Measurements from ENCODE around the gene NR1H4. TPM values are rescaled to one million over a fixed set of nuclear protein-coding genes. Genes with fewer than 3 reads are reported as not detected.
"Not testable (repeated sequence)": the region's sequence is repeated elsewhere in the genome, so short reads cannot be mapped to it uniquely, and the experiment has no call there.

NR1H4 gene
- not detected for total RNA-seq

DNA sequence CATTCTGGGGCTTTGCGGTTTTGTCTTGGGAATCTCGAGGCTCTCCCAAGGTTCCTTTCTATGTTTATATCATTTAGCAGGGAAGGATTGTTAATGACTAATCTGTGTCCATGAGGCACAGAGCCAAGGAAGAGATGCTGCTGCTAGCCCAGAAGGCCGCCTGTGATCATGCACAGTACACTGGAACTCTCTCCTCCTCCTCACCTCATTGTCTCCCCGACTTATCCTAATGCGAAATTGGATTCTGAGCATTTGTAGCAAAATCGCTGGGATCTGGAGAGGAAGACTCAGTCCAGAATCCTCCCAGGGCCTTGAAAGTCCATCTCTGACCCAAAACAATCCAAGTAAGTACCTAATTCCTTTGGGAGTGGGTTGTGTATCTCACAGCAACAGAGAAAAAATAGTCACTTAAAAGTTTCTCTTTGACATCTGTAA lies at the start of gene NR1H4:
TSS of gene NR1H4 (plus strand) at position 151 of the 435 bp plus-strand sequence. CDS start 19,458 bp downstream, outside the sequence.
- DNase-seq (ENCODE audit: low spot score) = no peak
- H3K4me1 ChIP-seq (replicated peaks) = no peaks in the 10 kb centered on the region
- TF ChIP-seq, protein P1, sequence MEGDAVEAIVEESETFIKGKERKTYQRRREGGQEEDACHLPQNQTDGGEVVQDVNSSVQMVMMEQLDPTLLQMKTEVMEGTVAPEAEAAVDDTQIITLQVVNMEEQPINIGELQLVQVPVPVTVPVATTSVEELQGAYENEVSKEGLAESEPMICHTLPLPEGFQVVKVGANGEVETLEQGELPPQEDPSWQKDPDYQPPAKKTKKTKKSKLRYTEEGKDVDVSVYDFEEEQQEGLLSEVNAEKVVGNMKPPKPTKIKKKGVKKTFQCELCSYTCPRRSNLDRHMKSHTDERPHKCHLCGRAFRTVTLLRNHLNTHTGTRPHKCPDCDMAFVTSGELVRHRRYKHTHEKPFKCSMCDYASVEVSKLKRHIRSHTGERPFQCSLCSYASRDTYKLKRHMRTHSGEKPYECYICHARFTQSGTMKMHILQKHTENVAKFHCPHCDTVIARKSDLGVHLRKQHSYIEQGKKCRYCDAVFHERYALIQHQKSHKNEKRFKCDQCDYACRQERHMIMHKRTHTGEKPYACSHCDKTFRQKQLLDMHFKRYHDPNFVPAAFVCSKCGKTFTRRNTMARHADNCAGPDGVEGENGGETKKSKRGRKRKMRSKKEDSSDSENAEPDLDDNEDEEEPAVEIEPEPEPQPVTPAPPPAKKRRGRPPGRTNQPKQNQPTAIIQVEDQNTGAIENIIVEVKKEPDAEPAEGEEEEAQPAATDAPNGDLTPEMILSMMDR (IDR thresholded peaks at IDR 0.05) = no peak
- TF ChIP-seq POLR2AphosphoS5 (IDR thresholded peaks at IDR 0.05) (no peak), POLR2A (IDR thresholded peaks at IDR 0.05) (no peak)
- intact Hi-C loops (cut with DNase I) = no loop called here
- H3K27me3 ChIP-seq (replicated peaks; ENCODE audit: insufficient read depth) = no peaks in the 10 kb centered on the region
- H3K9me3 ChIP-seq = no peaks in the 10 kb centered on the region
- H3K4me3 ChIP-seq = no peak within 1 kb of the TSS
- no peak within 1 kb of the TSS for H3K27ac ChIP-seq
- H3K36me3 ChIP-seq = no peaks in the 10 kb centered on the region
- 51% methylated on average over 6 of the region's 6 CpGs for WGBS

DNA sequence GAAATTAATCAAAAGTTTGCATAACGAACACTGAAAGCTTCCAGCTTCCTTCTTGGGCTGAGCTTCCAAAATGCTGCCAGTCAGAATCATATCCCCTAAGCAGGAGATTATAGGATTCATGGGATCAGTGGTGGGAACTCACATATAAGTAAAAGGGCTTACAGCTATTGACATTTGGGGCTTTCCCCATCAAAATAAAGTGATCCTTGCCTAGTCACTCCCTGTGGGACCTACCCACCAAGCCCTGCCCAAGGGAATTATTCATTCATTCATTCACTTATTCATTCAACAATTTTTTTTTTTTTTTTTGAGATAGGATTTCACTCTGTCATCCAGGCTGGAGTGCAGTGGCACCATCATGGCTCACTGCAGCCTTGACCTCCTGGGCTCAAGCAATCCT lies 47.5 kb upstream of the NR1H4 start:
- Histone ChIP-seq H3K9me3 (no peaks in the 10 kb centered on the region), H3K36me3 (no peaks in the 10 kb centered on the region), H3K4me3 (no peak overlapping the region), H3K4me1 (replicated peaks) (no peaks in the 10 kb centered on the region), H3K27me3 (replicated peaks; ENCODE audit: insufficient read depth) (no peaks in the 10 kb centered on the region), H3K27ac (no peak overlapping the region)
- DNase-seq (ENCODE audit: low spot score) = no peak
- intact Hi-C loops (cut with DNase I) = no loop called here
- TF ChIP-seq POLR2AphosphoS5 (IDR thresholded peaks at IDR 0.05) = no peak
- TF ChIP-seq, protein P1 (IDR thresholded peaks at IDR 0.05) = no peak
- TF ChIP-seq POLR2A (IDR thresholded peaks at IDR 0.05) = no peak
- WGBS = 35% methylated on average over 1 of the region's 1 CpG

GRCh38 chr12:100427078-100427477 lies 46.6 kb upstream of the NR1H4 start:
- TF ChIP-seq, protein P1 (IDR thresholded peaks at IDR 0.05) = no peak
- no peak for TF ChIP-seq POLR2AphosphoS5 (IDR thresholded peaks at IDR 0.05)
- no peak for TF ChIP-seq POLR2A (IDR thresholded peaks at IDR 0.05)
- H3K27me3 ChIP-seq (replicated peaks; ENCODE audit: insufficient read depth) = no peaks in the 10 kb centered on the region
- no peaks in the 10 kb centered on the region for H3K36me3 ChIP-seq
- no peaks in the 10 kb centered on the region for H3K9me3 ChIP-seq
- H3K27ac ChIP-seq = no peak overlapping the region
- no peak for DNase-seq (ENCODE audit: low spot score)
- intact Hi-C loops (cut with DNase I) = no loop called here
- no peak overlapping the region for H3K4me3 ChIP-seq
- WGBS = 77% methylated on average over 3 of the region's 3 CpGs
- no peaks in the 10 kb centered on the region for H3K4me1 ChIP-seq (replicated peaks)

DNA sequence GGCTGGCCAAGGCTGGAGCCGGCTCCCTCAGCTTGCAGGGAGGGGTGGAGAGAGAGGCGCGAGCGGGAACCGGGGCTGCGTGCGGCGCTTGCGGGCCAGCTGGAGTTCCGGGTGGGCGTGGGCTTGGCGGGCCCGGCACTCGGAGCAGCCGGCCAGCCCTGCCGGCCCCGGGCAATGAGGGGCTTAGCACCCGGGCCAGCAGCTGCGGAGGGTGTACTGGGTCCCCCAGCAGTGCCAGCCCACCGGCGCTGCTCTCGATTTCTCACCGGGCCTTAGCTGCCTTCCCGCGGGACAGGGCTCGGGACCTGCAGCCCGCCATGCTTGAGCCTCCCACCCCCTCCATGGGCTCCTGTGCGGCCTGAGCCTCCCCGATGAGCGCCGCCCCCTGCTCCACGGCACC lies 43.4 kb upstream of the NR1H4 start:
- H3K36me3 ChIP-seq; H3K4me1 ChIP-seq (replicated peaks); H3K27me3 ChIP-seq (replicated peaks; ENCODE audit: insufficient read depth); intact Hi-C loops (cut with DNase I); H3K27ac ChIP-seq; H3K9me3 ChIP-seq; H3K4me3 ChIP-seq; DNase-seq (ENCODE audit: low spot score): not testable (repeated sequence)
- 98% methylated on average over 29 of the region's 32 CpGs for WGBS

DNA sequence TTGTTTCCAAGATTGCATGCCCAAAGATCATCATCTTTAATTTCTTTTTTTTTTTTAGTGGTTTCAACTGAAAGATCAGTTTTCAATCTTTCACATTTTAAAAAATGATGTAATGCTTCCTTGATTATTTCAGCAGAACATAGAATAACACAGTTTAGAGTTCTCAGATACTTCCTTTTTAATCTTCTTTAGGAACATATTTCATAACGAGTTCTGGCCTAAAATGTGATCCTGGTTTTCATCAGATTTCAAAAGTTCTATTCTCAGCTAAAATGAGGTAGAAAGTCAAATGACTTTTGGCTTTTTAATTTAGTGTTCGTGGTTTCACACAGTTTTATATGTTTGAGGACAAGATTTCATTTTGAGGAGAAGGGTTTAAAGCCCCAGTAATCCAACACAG lies 40.0 kb upstream of the NR1H4 start:
- WGBS = 69% methylated on average over 2 of the region's 2 CpGs
- Histone ChIP-seq H3K27ac (no peak overlapping the region), H3K4me3 (no peak overlapping the region), H3K9me3 (no peaks in the 10 kb centered on the region), H3K36me3 (no peaks in the 10 kb centered on the region), H3K4me1 (replicated peaks) (no peaks in the 10 kb centered on the region), H3K27me3 (replicated peaks; ENCODE audit: insufficient read depth) (no peaks in the 10 kb centered on the region)
- intact Hi-C loops (cut with DNase I) = no loop called here
- DNase-seq (ENCODE audit: low spot score) = no peak
- no peak for TF ChIP-seq POLR2AphosphoS5 (IDR thresholded peaks at IDR 0.05)
- TF ChIP-seq, protein P1 (IDR thresholded peaks at IDR 0.05) = no peak
- TF ChIP-seq POLR2A (IDR thresholded peaks at IDR 0.05) = no peak

All from prostate gland (tissue), 2 donors.